NCI-H510A treated with DMSO at 0.1 percent for 48 hours (cell line): ENCODE results near the gene NID1.
"Not testable (repeated sequence)": the region's sequence is repeated elsewhere in the genome, so short reads cannot be mapped to it uniquely, and the experiment has no call there.

Source experiments
- DNase-seq: peaks from one replicate; lab custom pipeline; 2025; lab: John Stamatoyannopoulos, UW

Gene NID1

GRCh38 chr1:236096660-236097482, 32.0 kb upstream of the NID1 start:
- DNase-seq: not testable (repeated sequence)

GRCh38 chr1:236095705-236096520, 31.0 kb upstream of the NID1 start:
- DNase-seq: no peak

- DNase-seq: no peak
Observed at GRCh38 chr1:236092899-236093298, 28.0 kb upstream of the NID1 start.

- no peak for DNase-seq
Observed at GRCh38 chr1:236091933-236092318, 27.0 kb upstream of the NID1 start.

- DNase-seq: peak; percentile 29
Observed at GRCh38 chr1:236090741-236091147, 25.9 kb upstream of the NID1 start.

- DNase-seq: no peak
Observed at GRCh38 chr1:236089046-236089773, 24.3 kb upstream of the NID1 start.

GRCh38 chr1:236086537-236086936, 21.6 kb upstream of the NID1 start:
- DNase-seq: no peak

GRCh38 chr1:236085545-236086159, 20.8 kb upstream of the NID1 start:
- no peak for DNase-seq

- DNase-seq: no peak
Observed at GRCh38 chr1:236084386-236084730, 19.5 kb upstream of the NID1 start.

- no peak for DNase-seq
Observed at GRCh38 chr1:236083650-236084385, 18.9 kb upstream of the NID1 start.

- no peak for DNase-seq
Observed at GRCh38 chr1:236082526-236082925, 17.6 kb upstream of the NID1 start.

GRCh38 chr1:236081546-236082227, 16.8 kb upstream of the NID1 start:
- no peak for DNase-seq

GRCh38 chr1:236079703-236080102, 14.8 kb upstream of the NID1 start:
- no peak for DNase-seq

GRCh38 chr1:236078993-236079392, 14.1 kb upstream of the NID1 start:
- DNase-seq: no peak

GRCh38 chr1:236078077-236078476, 13.2 kb upstream of the NID1 start:
- DNase-seq: not testable (repeated sequence)

GRCh38 chr1:236075848-236076247, 11.0 kb upstream of the NID1 start:
- no peak for DNase-seq

GRCh38 chr1:236073307-236073897, 8.5 kb upstream of the NID1 start:
- DNase-seq: no peak

GRCh38 chr1:236072001-236072400, 7.1 kb upstream of the NID1 start:
- DNase-seq: no peak

- DNase-seq: no peak
Observed at GRCh38 chr1:236070753-236071152, 5.9 kb upstream of the NID1 start.

GRCh38 chr1:236069796-236070195, 4.9 kb upstream of the NID1 start:
- DNase-seq: no peak
